H1 (cell line): ENCODE results near the gene TRAPPC2L. TPM values are rescaled to one million over a fixed set of nuclear protein-coding genes. Genes with fewer than 3 reads are reported as not detected.

ENCODE experiments used
- ASH2L ChIP-seq: fragments of 200-600, 300-600 bp; sonication (generic); IDR thresholded peaks from one replicate; pipeline ENCODE4 v1.7.1; 2017; ENCODE audit warnings: low read length
- HDAC2 ChIP-seq, 2 experiments: fragments of 300-600 bp in 1 of 2; sonication (generic) in 1 of 2; IDR thresholded peaks; 2 replicates each; pipeline ENCODE4 v1.6.1; 2011 to 2012; ENCODE audit warnings: low read depth in 2 of 2, low read length in 2 of 2, mild to moderate bottlenecking in 2 of 2, moderate library complexity in 2 of 2, borderline replicate concordance in 1 of 2, inconsistent platforms in 1 of 2
- RAD21 ChIP-seq, 2 experiments: IDR thresholded peaks in 1 of 2; conservative IDR thresholded peaks in 1 of 2; 2 replicates each; pipeline ENCODE4 v1.6.1; 2011; ENCODE audit warnings: low read depth in 2 of 2, low read length in 2 of 2, improper control_type of control experiment in 1 of 2, inconsistent platforms in 1 of 2, mild to moderate bottlenecking in 1 of 2, moderate library complexity in 1 of 2
- SAP30 ChIP-seq: fragments of 300-600 bp; sonication (generic); IDR thresholded peaks from 2 replicates; pipeline ENCODE4 v1.7.1; 2012; ENCODE audit warnings: low read length, moderate library complexity, mild to moderate bottlenecking, inconsistent platforms; ENCODE audit not compliant: insufficient read depth, insufficient replicate concordance
- SIN3A ChIP-seq, 2 experiments: IDR thresholded peaks in 1 of 2; conservative IDR thresholded peaks in 1 of 2; 2 replicates each; pipeline ENCODE4 v1.6.1; 2011 to 2012; ENCODE audit warnings: low read length in 2 of 2, improper control_type of control experiment in 1 of 2, low read depth in 1 of 2, mild to moderate bottlenecking in 1 of 2
- polyA plus RNA-seq, 7 experiments: library from polyadenylated mRNA; depleted of rRNA in 3 of 7; stranded (reverse) in 5 of 7; unstranded in 2 of 7; fragments of >200 nt in 5 of 7; fragments of 200-250 nt in 2 of 7; gene quantifications; 1 replicate in 5 of 7; 2 replicates in 1 of 7; 4 replicates in 1 of 7; pipeline versions ENCODE4 v1.2.1 to v1.2.3, GENCODE V29; 2011 to 2013; ENCODE audit warnings: missing spikeins in 2 of 7, mixed read lengths in 2 of 7
- total RNA-seq: library from RNA; stranded (reverse); fragmentation: NEBNext Ultra II Directional; extraction: Animal tissue kit (Norgen Biotek cat#: 25700); gene quantifications from 2 replicates; pipeline ENCODE4 v1.2.1, GENCODE V29; 2021
- TF ChIP-seq, protein P1 (sequence below): IDR thresholded peaks from 2 replicates; pipeline ENCODE4 v1.6.1; 2011; ENCODE audit warnings: low read depth, mild to moderate bottlenecking, low read length; ENCODE audit not compliant: insufficient read depth

The TRAPPC2L gene
- total and polyA plus RNA-seq, 2 of the 8 experiments (the other 6 are each of a cell fraction or from before 2014, with no cell fraction given) = 98.7 to 133 TPM

- TF ChIP-seq SAP30 (no peak), ASH2L (no peak), RAD21 (IDR thresholded peaks at IDR 0.05 in 1 of 2, conservative IDR thresholded peaks at IDR 0.05 in 1 of 2; ENCODE audit: low read depth in 2 of 2, low read length in 2 of 2) (no peak), SIN3A (conservative IDR thresholded peaks at IDR 0.05 in 1 of 2, IDR thresholded peaks at IDR 0.05 in 1 of 2; ENCODE audit: low read depth in 1 of 2, low read length in 2 of 2) (peak in 1 of 2 experiments; percentile 49; a peak in 1 of 4 replicates), HDAC2 (IDR thresholded peaks at IDR 0.05; ENCODE audit: borderline replicate concordance in 1 of 2, low read depth in 2 of 2, low read length in 2 of 2) (peak in 1 of 2 experiments; percentile 61; a peak in 1 of 4 replicates)
- TF ChIP-seq, protein P1, sequence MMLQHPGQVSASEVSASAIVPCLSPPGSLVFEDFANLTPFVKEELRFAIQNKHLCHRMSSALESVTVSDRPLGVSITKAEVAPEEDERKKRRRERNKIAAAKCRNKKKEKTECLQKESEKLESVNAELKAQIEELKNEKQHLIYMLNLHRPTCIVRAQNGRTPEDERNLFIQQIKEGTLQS = no peak
Measured at GRCh38 chr16:88856122-88856827, 652 bp upstream of the TRAPPC2L start (continued).
